Kidney epithelial cell (primary cell): ENCODE data around the gene PPP2R5C. TPM values are rescaled to one million over a fixed set of nuclear protein-coding genes. Genes with fewer than 3 reads are reported as not detected.

Experiments used
- DNase-seq: peaks from one replicate; pipeline ENCODE4 v3.0.0-alpha.2; 2010; ENCODE audit warnings: low read depth
- H3K27me3 ChIP-seq: 2 replicates; pipeline ENCODE4 v1.6.0; 2011; ENCODE audit warnings: low read length; ENCODE audit not compliant: control insufficient read depth, insufficient read depth
- H3K36me3 ChIP-seq: 2 replicates; pipeline ENCODE4 v1.5.1; 2011; ENCODE audit warnings: low read length; ENCODE audit not compliant: control insufficient read depth, insufficient read depth
- H3K4me3 ChIP-seq: 2 replicates; pipeline ENCODE4 v1.5.1; 2011; ENCODE audit warnings: low read depth, mild to moderate bottlenecking, control low read depth, low read length
- total RNA-seq: library from RNA; depleted of rRNA; stranded (reverse); fragments of >200 nt; gene quantifications from 2 replicates; pipeline ENCODE4 v1.2.3, GENCODE V29; 2015
- TF ChIP-seq, protein P1 (sequence below): IDR thresholded peaks from 2 replicates; pipeline ENCODE4 v1.5.1; 2011; ENCODE audit warnings: mild to moderate bottlenecking, moderate library complexity, low read length, control low read depth, inconsistent platforms; ENCODE audit not compliant: insufficient read depth, poor library complexity, severe bottlenecking

PPP2R5C gene
- total RNA-seq, 1 donor from 2014 or later = 79.6 TPM

DNA sequence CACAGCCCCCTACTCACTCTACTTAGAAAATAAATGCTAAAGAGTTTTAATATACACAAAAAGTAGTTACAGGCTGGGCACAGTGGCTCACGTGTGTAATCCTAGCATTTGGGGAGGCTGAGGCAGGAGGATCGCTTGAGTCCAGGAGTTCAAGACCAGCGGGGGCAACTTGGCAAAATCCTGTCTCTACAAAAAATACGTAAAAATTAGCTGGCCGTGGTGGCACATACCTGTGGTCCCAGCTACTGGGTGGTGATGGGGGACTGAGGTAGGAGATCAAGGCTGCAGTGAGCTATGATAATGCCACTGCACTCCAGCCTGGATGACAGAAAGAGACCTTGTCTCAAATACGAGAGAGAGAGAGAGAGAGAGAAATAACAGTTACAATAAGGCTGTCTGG lies 193.0 kb downstream of the PPP2R5C start:
- TF ChIP-seq, protein P1, sequence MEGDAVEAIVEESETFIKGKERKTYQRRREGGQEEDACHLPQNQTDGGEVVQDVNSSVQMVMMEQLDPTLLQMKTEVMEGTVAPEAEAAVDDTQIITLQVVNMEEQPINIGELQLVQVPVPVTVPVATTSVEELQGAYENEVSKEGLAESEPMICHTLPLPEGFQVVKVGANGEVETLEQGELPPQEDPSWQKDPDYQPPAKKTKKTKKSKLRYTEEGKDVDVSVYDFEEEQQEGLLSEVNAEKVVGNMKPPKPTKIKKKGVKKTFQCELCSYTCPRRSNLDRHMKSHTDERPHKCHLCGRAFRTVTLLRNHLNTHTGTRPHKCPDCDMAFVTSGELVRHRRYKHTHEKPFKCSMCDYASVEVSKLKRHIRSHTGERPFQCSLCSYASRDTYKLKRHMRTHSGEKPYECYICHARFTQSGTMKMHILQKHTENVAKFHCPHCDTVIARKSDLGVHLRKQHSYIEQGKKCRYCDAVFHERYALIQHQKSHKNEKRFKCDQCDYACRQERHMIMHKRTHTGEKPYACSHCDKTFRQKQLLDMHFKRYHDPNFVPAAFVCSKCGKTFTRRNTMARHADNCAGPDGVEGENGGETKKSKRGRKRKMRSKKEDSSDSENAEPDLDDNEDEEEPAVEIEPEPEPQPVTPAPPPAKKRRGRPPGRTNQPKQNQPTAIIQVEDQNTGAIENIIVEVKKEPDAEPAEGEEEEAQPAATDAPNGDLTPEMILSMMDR = no peak
- Histone ChIP-seq H3K36me3 (no peaks in the 10 kb centered on the region), H3K4me3 (no peak overlapping the region), H3K27me3 (no peaks in the 10 kb centered on the region)
- no peak for DNase-seq

DNA sequence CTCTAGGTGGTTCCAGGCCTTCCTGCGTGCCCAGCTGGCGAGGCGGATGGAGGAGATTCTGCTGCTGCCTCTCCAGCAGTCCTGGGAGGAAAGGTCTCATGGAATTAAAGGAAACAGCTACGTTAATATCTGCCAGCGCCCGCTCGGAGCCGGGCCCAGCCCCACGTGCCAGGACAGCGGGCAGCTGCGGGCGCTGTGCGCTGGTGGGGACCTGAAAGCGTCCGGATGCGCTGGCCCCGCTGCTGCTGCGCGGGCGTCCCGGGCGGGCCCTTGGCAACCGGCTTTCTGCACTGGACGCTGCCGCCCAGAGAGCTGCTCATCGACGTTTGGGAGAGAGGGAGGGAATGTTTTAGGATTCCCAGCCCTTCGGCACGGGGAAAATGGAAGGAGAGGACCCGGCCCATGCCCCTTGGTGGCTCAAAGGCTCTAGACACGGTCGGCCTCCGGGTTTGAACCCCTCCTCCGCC lies 194.2 kb downstream of the PPP2R5C start:
- TF ChIP-seq, protein P1 = no peak
- H3K4me3 ChIP-seq = no peak overlapping the region
- H3K27me3 ChIP-seq = no peaks in the 10 kb centered on the region
- DNase-seq = no peak
- no peaks in the 10 kb centered on the region for H3K36me3 ChIP-seq

DNA sequence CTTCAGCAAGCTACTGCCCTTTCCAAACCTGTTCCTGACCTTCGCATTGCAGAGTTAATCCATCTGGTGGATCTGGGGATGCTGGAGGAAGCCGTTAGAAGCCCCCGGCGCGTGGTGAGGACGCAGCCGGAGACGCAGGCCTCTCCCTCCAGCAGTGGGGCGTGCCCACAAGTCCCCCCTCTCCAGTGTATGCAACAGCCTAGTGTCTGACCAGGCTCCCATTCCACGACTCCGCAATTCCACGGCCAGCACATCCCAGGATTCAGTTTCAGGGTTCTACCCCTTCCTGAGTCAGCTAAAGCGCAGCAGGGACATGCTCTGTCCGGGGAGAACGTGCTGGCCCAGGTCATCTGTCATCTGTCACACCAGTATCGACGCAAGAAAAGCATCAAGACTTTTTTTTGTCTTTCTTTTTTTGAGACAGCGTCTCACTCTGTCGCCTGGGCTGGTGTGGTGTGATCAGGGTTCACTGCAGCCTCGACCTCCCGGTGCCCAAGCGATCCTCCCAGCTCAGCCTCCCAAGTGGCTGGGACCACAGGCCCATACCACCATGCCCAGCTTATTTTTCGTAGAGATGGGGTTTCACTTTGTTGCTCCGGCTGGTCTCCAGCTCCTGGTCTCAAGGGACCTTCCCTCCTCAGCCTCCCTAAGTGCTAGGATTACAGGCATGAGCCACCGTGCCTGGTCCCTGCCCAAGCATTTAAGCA lies 194.8 kb downstream of the PPP2R5C start:
- TF ChIP-seq, protein P1 = no peak
- DNase-seq = no peak
- Histone ChIP-seq H3K36me3 (no peaks in the 10 kb centered on the region), H3K27me3 (no peaks in the 10 kb centered on the region), H3K4me3 (no peak overlapping the region)

DNA sequence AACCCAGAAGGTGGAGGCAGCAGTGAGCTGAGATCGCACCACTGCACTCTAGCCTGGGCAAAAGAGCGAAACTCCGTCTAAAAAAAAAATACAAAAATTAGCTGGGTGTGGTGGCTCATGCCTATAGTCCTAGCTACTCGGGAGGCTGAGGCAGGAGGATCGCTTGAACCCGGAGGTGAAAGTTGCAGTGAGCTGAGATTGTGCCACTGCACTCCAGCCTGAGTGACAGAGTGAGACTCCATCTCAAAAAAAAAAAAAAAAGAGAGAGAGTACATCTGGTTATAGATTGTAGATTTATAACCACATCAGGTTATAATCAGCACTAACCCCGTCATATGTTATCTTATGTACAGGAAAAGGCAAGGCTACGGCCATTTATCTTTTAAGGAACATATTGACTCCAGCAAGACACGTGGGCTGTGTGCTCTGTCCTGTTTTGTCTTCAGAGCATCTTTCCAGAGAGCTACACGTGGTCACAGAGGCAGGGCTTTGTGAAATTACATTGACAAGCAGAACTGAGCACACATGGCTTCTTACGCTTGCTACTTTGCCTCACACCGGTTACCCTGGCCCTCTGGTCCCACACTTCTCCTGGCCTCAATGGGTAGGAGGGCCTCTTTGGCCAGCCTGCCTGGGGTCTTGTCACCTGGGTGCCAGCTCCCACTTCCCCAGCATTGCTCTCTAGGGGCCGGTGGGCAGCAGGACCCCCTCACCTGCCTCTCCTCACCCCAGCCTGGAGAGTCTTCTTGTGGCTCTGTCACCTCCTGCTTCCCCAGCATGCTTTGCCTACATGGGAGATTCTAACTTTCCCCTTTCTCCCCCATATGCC lies 196.1 kb downstream of the PPP2R5C start:
- TF ChIP-seq, protein P1 = no peak

DNA sequence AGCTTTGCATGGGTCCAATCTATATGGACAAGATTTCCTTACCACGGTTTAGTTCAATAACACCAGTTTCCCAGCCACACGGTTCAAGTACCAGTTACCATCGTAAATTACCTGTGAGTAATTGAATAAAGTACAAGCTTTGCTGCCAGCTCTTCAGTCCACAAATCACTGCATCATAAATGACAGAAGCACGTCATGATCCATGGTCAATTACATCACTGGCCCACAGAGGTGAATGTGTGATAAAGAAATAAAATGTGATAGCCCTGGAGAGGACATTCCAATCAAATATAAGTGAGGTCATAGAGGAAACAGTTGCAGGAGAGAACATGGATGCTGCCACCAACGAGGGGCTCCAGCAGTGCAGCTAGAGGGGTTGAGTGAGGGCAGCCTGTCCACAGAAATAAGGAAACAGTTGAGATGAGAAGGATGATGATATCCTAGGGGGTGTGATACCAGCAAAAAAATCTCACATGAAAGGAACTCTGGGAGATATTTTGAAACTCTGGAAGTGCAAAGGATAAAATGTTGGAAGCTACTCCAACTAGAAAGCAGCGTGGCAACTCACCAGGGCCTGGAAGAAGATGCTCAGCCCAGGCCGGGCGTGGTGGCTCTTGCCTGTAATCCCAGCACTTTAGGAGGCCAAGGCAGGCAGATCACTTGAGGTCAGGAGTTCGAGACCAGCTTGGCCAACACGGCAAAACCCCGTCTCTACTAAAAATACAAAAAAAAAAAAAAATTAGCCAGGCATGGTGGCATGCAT lies 197.1 kb downstream of the PPP2R5C start:
- TF ChIP-seq, protein P1 = no peak
- Histone ChIP-seq H3K27me3 (no peaks in the 10 kb centered on the region), H3K4me3 (no peak overlapping the region), H3K36me3 (no peaks in the 10 kb centered on the region)
- no peak for DNase-seq

More for the DNA sequence above, 196.1 kb downstream of the PPP2R5C start:
- no peak overlapping the region for H3K4me3 ChIP-seq
- no peaks in the 10 kb centered on the region for H3K27me3 ChIP-seq
- no peaks in the 10 kb centered on the region for H3K36me3 ChIP-seq
- no peak for DNase-seq
